Smooth muscle cell (in vitro differentiated cells): ENCODE results near the gene SLC28A1. TPM values are rescaled to one million over a fixed set of nuclear protein-coding genes. Genes with fewer than 3 reads are reported as not detected.

Experiments
- DNase-seq: peaks from one replicate; lab custom pipeline; 2025; ENCODE audit not compliant: unreplicated experiment; lab: John Stamatoyannopoulos, UW
- H2AFZ ChIP-seq: fragments of 200-600 bp; sonication (generic); 2 replicates; pipeline ENCODE4 v1.6.0; 2016; ENCODE audit warnings: antibody characterized with exemption, low read depth, mild to moderate bottlenecking
- H3F3A ChIP-seq: fragments of 200-600 bp; sonication (generic); 2 replicates; pipeline ENCODE4 v1.6.0; 2017; ENCODE audit warnings: antibody characterized with exemption, low read depth
- H3K27ac ChIP-seq: fragments of 200-600 bp; sonication (generic); 2 replicates; pipeline ENCODE4 v1.5.1; 2016; ENCODE audit warnings: low read depth, mild to moderate bottlenecking
- H3K27me3 ChIP-seq: fragments of 200-600 bp; sonication (generic); 2 replicates; pipeline ENCODE4 v1.6.1; 2016; ENCODE audit warnings: low read depth, mild to moderate bottlenecking
- H3K36me3 ChIP-seq: fragments of 200-600 bp; sonication (generic); 2 replicates; pipeline ENCODE4 v1.5.1; 2016; ENCODE audit warnings: low read depth
- H3K4me1 ChIP-seq: fragments of 200-600 bp; sonication (generic); 2 replicates; pipeline ENCODE4 v1.5.1; 2016; ENCODE audit warnings: low read depth
- H3K4me2 ChIP-seq: fragments of 200-600 bp; sonication (generic); 2 replicates; pipeline ENCODE4 v1.6.0; 2016; ENCODE audit warnings: mild to moderate bottlenecking
- H3K4me3 ChIP-seq: fragments of 200-600 bp; sonication (generic); 2 replicates; pipeline ENCODE4 v1.5.1; 2016; ENCODE audit warnings: mild to moderate bottlenecking
- H3K79me2 ChIP-seq: fragments of 200-600 bp; sonication (generic); 2 replicates; pipeline ENCODE4 v1.6.0; 2016; ENCODE audit warnings: low read depth, mild to moderate bottlenecking
- H3K9ac ChIP-seq: fragments of 200-600 bp; sonication (generic); 2 replicates; pipeline ENCODE4 v1.6.0; 2016; ENCODE audit warnings: low read depth
- H3K9me3 ChIP-seq: fragments of 200-600 bp; sonication (generic); replicated peaks from 2 replicates; pipeline ENCODE4 v1.5.1; 2016; ENCODE audit warnings: low read depth
- H4K20me1 ChIP-seq: fragments of 200-600 bp; sonication (generic); 2 replicates; pipeline ENCODE4 v1.6.0; 2016; ENCODE audit warnings: low read depth
- CTCF ChIP-seq: fragments of 200-600 bp; sonication (generic); IDR thresholded peaks from 2 replicates; pipeline ENCODE4 v1.5.1; 2017; ENCODE audit warnings: borderline replicate concordance, mild to moderate bottlenecking, antibody characterized with exemption; ENCODE audit not compliant: insufficient read depth, poor library complexity, severe bottlenecking
- WGBS: methylation state at CpG from one replicate; pipeline ENCODE4 v1.1.7; 2016; ENCODE audit warnings: low lambda C conversion rate; 5-methylcytosine and 5-hydroxymethylcytosine counted together
- polyA plus RNA-seq: library from polyadenylated mRNA; unstranded; fragments of >200 nt; fragmentation: Nextera tagmentation; extraction: Ambion mirVana; gene quantifications from 2 replicates; pipeline ENCODE4 v1.2.1, GENCODE V29; 2016
- total RNA-seq: library from RNA; depleted of rRNA; stranded (reverse); fragments of >200 nt; gene quantifications from 2 replicates; pipeline ENCODE4 v1.2.3, GENCODE V29; 2014

Gene SLC28A1
- total and polyA plus RNA-seq, 2 experiments from 2014 or later = 0.09 TPM; not detected in 1

DNA sequence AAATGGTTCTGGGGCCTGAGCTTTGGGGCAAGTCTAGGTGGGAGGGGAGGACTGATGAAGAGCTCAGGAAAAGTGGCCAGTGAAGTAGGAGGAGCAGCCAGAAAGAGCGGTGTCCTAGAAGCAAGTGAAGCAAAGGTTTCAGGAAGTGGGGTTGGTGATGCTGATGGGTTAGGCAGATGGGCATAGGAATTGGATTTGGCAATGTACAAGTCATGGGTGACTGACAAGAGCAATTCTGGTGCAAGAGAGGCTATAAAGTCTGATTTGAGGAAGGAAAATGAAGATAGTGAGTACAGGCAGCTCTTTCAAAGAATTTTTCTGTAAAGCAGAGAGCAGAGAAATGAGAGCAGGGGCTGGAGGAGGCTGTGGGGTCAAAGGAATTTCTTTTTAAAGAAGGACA, 47.6 kb upstream of the SLC28A1 start:
- no peak overlapping the region for H3K9ac ChIP-seq
- H3K4me1 ChIP-seq = peaks cover 7% of the 10 kb centered on the region
- H3F3A ChIP-seq = no peaks in the 10 kb centered on the region
- H3K79me2 ChIP-seq = peaks cover 4% of the 10 kb centered on the region
- no peaks in the 10 kb centered on the region for H3K9me3 ChIP-seq
- no peak for TF ChIP-seq CTCF
- H3K4me3 ChIP-seq = no peak overlapping the region
- no peak overlapping the region for H2AFZ ChIP-seq
- H3K27me3 ChIP-seq = no peaks in the 10 kb centered on the region
- WGBS = 100% methylated on average over 1 of the region's 1 CpG
- no peak overlapping the region for H3K27ac ChIP-seq
- no peak for DNase-seq
- peaks cover 32% of the 10 kb centered on the region for H4K20me1 ChIP-seq
- no peaks in the 10 kb centered on the region for H3K36me3 ChIP-seq
- no peak overlapping the region for H3K4me2 ChIP-seq

DNA sequence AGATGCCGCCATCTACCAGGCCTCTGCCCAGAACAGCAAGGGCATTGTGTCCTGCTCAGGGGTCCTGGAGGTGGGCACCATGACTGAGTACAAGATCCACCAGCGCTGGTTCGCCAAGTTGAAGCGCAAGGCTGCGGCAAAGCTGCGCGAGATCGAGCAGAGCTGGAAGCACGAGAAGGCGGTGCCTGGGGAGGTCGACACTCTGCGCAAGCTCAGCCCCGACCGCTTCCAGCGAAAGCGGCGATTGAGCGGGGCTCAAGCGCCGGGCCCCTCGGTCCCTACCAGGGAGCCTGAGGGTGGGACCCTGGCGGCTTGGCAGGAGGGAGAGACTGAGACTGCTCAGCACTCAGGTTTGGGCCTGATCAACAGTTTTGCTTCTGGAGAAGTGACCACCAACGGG, 44.7 kb upstream of the SLC28A1 start:
- Histone ChIP-seq H3K27me3 (no peaks in the 10 kb centered on the region), H2AFZ (no peak overlapping the region), H3K9ac (no peak overlapping the region), H3K4me1 (peaks cover 3% of the 10 kb centered on the region), H3K79me2 (peaks cover 4% of the 10 kb centered on the region), H3K36me3 (no peaks in the 10 kb centered on the region), H3K4me2 (no peak overlapping the region), H3K9me3 (no peaks in the 10 kb centered on the region), H4K20me1 (peaks cover 7% of the 10 kb centered on the region), H3K4me3 (no peak overlapping the region), H3K27ac (no peak overlapping the region), H3F3A (no peaks in the 10 kb centered on the region)
- 96% methylated on average over 23 of the region's 23 CpGs for WGBS
- DNase-seq = no peak
- TF ChIP-seq CTCF = no peak

- H2AFZ ChIP-seq = no peak overlapping the region
- H3K27ac ChIP-seq = peak overlapping the region; percentile 54
- no peak overlapping the region for H3K4me2 ChIP-seq
- peaks cover 2% of the 10 kb centered on the region for H4K20me1 ChIP-seq
- WGBS = 90% methylated on average over 10 of the region's 10 CpGs
- H3K4me1 ChIP-seq = peaks cover 3% of the 10 kb centered on the region
- no peak for TF ChIP-seq CTCF
- no peak for DNase-seq
- no peak overlapping the region for H3K4me3 ChIP-seq
- no peaks in the 10 kb centered on the region for H3K9me3 ChIP-seq
- H3F3A ChIP-seq = no peaks in the 10 kb centered on the region
- peaks cover 4% of the 10 kb centered on the region for H3K79me2 ChIP-seq
- H3K36me3 ChIP-seq = no peaks in the 10 kb centered on the region
- no peaks in the 10 kb centered on the region for H3K27me3 ChIP-seq
- H3K9ac ChIP-seq = peak overlapping the region; percentile 42
Measured at GRCh38 chr15:84840255-84840654, 44.2 kb upstream of the SLC28A1 start.

GRCh38 chr15:84840741-84841429, 43.6 kb upstream of the SLC28A1 start:
- Histone ChIP-seq H3K9me3 (no peaks in the 10 kb centered on the region), H3K36me3 (no peaks in the 10 kb centered on the region), H3K4me3 (no peak overlapping the region), H3K27me3 (no peaks in the 10 kb centered on the region), H4K20me1 (no peaks in the 10 kb centered on the region), H3K27ac (peak overlapping the region; percentile 54), H3F3A (no peaks in the 10 kb centered on the region), H3K4me2 (peak overlapping the region; percentile 10), H3K79me2 (peaks cover 8% of the 10 kb centered on the region), H3K4me1 (peaks cover 3% of the 10 kb centered on the region), H3K9ac (peak overlapping the region; percentile 42), H2AFZ (no peak overlapping the region)
- TF ChIP-seq CTCF = no peak
- no peak for DNase-seq
- 81% methylated on average over 12 of the region's 12 CpGs for WGBS
